HTERT RPE-1 (cell line): ENCODE measurements around the gene KRTAP1-5.
"Not testable (repeated sequence)": the region's sequence is repeated elsewhere in the genome, so short reads cannot be mapped to it uniquely, and the experiment has no call there.

Source experiments
- in situ Hi-C: fragments of 300-500 bp; cut with MboI; formaldehyde crosslinking; loops from 4 replicates; pipeline ENCODE4 v1.14.3; 2020; ENCODE audit warnings: low sequenced_read_pairs

The KRTAP1-5 gene

GRCh38 chr17:41009301-41009760 is 17.7 kb downstream of the KRTAP1-5 start:
- in situ Hi-C loops, result no loop called here

GRCh38 chr17:41008811-41009210 is 18.2 kb downstream of the KRTAP1-5 start, which contains the start of gene KRTAP3-1:
TSS of gene KRTAP3-1 (minus strand) at chr17:41009128. CDS start at chr17:41009074, 54 bp downstream.
- in situ Hi-C loops, result no loop called here

- in situ Hi-C loops, result no loop called here
These were observed 22.6 kb downstream of the KRTAP1-5 start for GRCh38 chr17:41004397-41004796.

- in situ Hi-C loops, result no loop called here
These were observed 23.1 kb downstream of the KRTAP1-5 start for GRCh38 chr17:41003926-41004325.

GRCh38 chr17:41002814-41003213 is 24.2 kb downstream of the KRTAP1-5 start:
- in situ Hi-C loops, result no loop called here

- in situ Hi-C loops, result no loop called here
These were observed 25.2 kb downstream of the KRTAP1-5 start for GRCh38 chr17:41001795-41002194.

GRCh38 chr17:40999563-40999962 is 27.4 kb downstream of the KRTAP1-5 start, which contains the start of gene KRTAP3-2:
TSS of gene KRTAP3-2 (minus strand) at chr17:40999906. CDS start at chr17:40999853, 53 bp downstream.
- in situ Hi-C loops, result not testable (repeated sequence)

GRCh38 chr17:40997361-40997760 is 29.6 kb downstream of the KRTAP1-5 start:
- in situ Hi-C loops, result no loop called here

- in situ Hi-C loops, result no loop called here
These were observed 30.2 kb downstream of the KRTAP1-5 start for GRCh38 chr17:40996829-40997228.

- in situ Hi-C loops, result no loop called here
These were observed 31.9 kb downstream of the KRTAP1-5 start for GRCh38 chr17:40995116-40995515.

- in situ Hi-C loops, result no loop called here
These were observed 33.2 kb downstream of the KRTAP1-5 start, which contains the start of gene KRTAP3-3 for GRCh38 chr17:40993839-40994238. TSS of gene KRTAP3-3 (minus strand) at chr17:40994164. CDS start at chr17:40994097, 67 bp downstream.

- in situ Hi-C loops, result no loop called here
These were observed 33.9 kb downstream of the KRTAP1-5 start for GRCh38 chr17:40993084-40993483.

- in situ Hi-C loops, result no loop called here
These were observed 34.3 kb downstream of the KRTAP1-5 start for GRCh38 chr17:40992666-40993065.

- in situ Hi-C loops, result no loop called here
These were observed 40.1 kb downstream of the KRTAP1-5 start for GRCh38 chr17:40986920-40987319.

GRCh38 chr17:40984226-40984625 is 42.8 kb downstream of the KRTAP1-5 start, which contains the start of gene KRT40:
TSS of gene KRT40 (minus strand) at chr17:40984326. CDS start at chr17:40984273, 53 bp downstream.
- in situ Hi-C loops, result no loop called here

GRCh38 chr17:40981115-40981514 is 45.9 kb downstream of the KRTAP1-5 start:
- in situ Hi-C loops, result no loop called here

GRCh38 chr17:40980596-40980995 is 46.4 kb downstream of the KRTAP1-5 start:
- in situ Hi-C loops, result no loop called here

- in situ Hi-C loops, result no loop called here
These were observed 46.9 kb downstream of the KRTAP1-5 start for GRCh38 chr17:40980117-40980516.

GRCh38 chr17:40978575-40979151 is 48.3 kb downstream of the KRTAP1-5 start:
- in situ Hi-C loops, result no loop called here
